Glomerular endothelial cell (primary cell): ENCODE measurements around the gene SMIM5. TPM values are rescaled to one million over a fixed set of nuclear protein-coding genes. Genes with fewer than 3 reads are reported as not detected.

ENCODE experiments used
- DNase-seq: peaks from one replicate; pipeline ENCODE4 v3.0.0-alpha.2; 2011; ENCODE audit warnings: low read depth, low spot score; ENCODE audit errors: extremely low read depth
- total RNA-seq: library from RNA; depleted of rRNA; stranded (reverse); fragments of >200 nt; gene quantifications from 2 replicates; pipeline ENCODE4 v1.2.3, GENCODE V29; 2015

SMIM5 gene
- total RNA-seq, 1 donor from 2014 or later = not detected

- DNase-seq = no peak
These were observed 30.6 kb upstream of the SMIM5 start for GRCh38 chr17:75602644-75603043.

GRCh38 chr17:75603123-75603522 is 30.1 kb upstream of the SMIM5 start:
- DNase-seq = no peak

GRCh38 chr17:75604034-75604695 is 29.1 kb upstream of the SMIM5 start:
- no peak for DNase-seq

GRCh38 chr17:75605790-75606189 is 27.4 kb upstream of the SMIM5 start:
- no peak for DNase-seq

- DNase-seq = no peak
These were observed 26.1 kb upstream of the SMIM5 start for GRCh38 chr17:75607086-75607485.

- DNase-seq = no peak
These were observed 22.9 kb upstream of the SMIM5 start for GRCh38 chr17:75610103-75610984.

- DNase-seq = no peak
These were observed 21.3 kb upstream of the SMIM5 start for GRCh38 chr17:75611851-75612429.

GRCh38 chr17:75612906-75613626 is 20.2 kb upstream of the SMIM5 start:
- no peak for DNase-seq

- DNase-seq = no peak
These were observed 19.2 kb upstream of the SMIM5 start for GRCh38 chr17:75614006-75614405.

- DNase-seq = no peak
These were observed 18.5 kb upstream of the SMIM5 start for GRCh38 chr17:75614556-75615270.

GRCh38 chr17:75615301-75615700 is 17.9 kb upstream of the SMIM5 start:
- no peak for DNase-seq

- DNase-seq = no peak
These were observed 16.6 kb upstream of the SMIM5 start for GRCh38 chr17:75616521-75617122.

- no peak for DNase-seq
These were observed 16.0 kb upstream of the SMIM5 start for GRCh38 chr17:75617218-75617617.

- DNase-seq = no peak
These were observed 15.6 kb upstream of the SMIM5 start for GRCh38 chr17:75617675-75618074.

GRCh38 chr17:75619506-75620431 is 13.5 kb upstream of the SMIM5 start:
- DNase-seq = no peak

GRCh38 chr17:75621489-75621888 is 11.7 kb upstream of the SMIM5 start:
- no peak for DNase-seq

- no peak for DNase-seq
These were observed 11.2 kb upstream of the SMIM5 start for GRCh38 chr17:75622076-75622475.

- no peak for DNase-seq
These were observed 10.4 kb upstream of the SMIM5 start for GRCh38 chr17:75622771-75623273.

- no peak for DNase-seq
These were observed 9.8 kb upstream of the SMIM5 start for GRCh38 chr17:75623386-75623785.
